Right lobe of liver (tissue), 4 donors: ENCODE results near the gene TOR2A.

Experiments used
- CTCF ChIP-seq, 4 donors: fragments of 200-600 bp in 3 of 4; fragments of 450-650 bp in 1 of 4; IDR thresholded peaks; one replicate each; pipeline versions ENCODE4 v1.5.1 to v1.8.0; 2016 to 2022; ENCODE audit warnings: antibody characterized with exemption in 4 of 4, mild to moderate bottlenecking in 2 of 4
- POLR2A ChIP-seq: fragments of 450-650 bp; IDR thresholded peaks from one replicate; pipeline ENCODE4 v1.6.1; 2017; ENCODE audit warnings: antibody characterized with exemption, mild to moderate bottlenecking
- donor health status: DM: no; HTN: no; CAD: no.
- donor health status: DM: no; HTN: no; CAD: no.
- donor health status: DM: no; HTN: yes; CAD: no.

DNA sequence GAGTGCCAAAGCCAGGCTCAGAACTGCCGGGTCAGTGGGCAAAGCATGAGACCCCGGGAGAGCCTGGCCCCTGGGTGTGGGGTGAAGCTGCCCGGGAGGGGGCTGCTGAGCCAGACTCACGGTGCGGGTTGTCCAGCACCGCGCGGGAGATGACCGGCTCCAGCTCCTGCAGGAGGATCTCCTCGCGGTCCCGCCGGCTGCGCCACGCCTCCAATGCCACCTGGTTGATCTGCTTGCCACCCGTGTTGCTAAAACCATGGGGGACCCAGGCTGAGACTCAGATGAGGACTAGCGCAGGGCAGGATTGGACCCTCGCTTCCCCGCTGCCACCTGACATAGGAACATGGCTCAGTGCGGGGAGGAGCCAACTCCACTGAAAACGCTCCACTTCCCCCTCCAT, 2.6 kb downstream of the TOR2A start:
- no peak for TF ChIP-seq CTCF (IDR thresholded peaks at IDR 0.05)
- no peak for TF ChIP-seq POLR2A
